Neural cell (in vitro differentiated cells): ENCODE results near the gene ARPC5L.

ENCODE experiments used
- CTCF ChIP-seq: fragments of 450-650 bp; IDR thresholded peaks from 2 replicates; pipeline ENCODE4 v1.5.1; 2014; ENCODE audit warnings: antibody characterized with exemption, mild to moderate bottlenecking, moderate library complexity; ENCODE audit not compliant: poor library complexity, severe bottlenecking
- POLR2AphosphoS5 ChIP-seq: IDR thresholded peaks from 2 replicates; pipeline ENCODE4 v1.6.1; 2012
- RAD21 ChIP-seq: fragments of 450-650 bp; conservative IDR thresholded peaks from 2 replicates; pipeline ENCODE4 v1.6.1; 2014; ENCODE audit warnings: antibody characterized with exemption, mild to moderate bottlenecking, moderate library complexity
- TAF1 ChIP-seq: IDR thresholded peaks from 2 replicates; pipeline ENCODE4 v1.6.1; 2012; ENCODE audit warnings: low read depth

DNA sequence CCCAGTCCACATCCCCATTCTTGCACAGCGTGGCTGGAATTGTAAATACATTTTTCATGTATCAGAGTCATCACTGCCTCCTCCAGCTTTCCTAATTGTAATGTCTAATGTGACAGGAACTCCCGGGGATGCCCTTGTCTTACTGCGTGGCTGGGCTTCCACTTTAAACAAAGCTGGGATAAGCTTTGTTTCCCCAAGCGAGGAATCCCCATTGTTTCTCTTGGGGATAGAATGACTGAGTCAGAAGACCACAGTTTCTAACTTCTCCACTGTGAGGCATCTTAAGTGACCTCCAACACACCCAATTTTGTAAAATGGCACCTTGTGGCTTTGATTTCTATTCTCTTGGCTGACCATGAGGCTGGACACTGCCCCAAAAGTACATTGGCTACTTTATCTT lies 22.4 kb downstream of the ARPC5L start:
- no peak for TF ChIP-seq CTCF
- no peak for TF ChIP-seq TAF1
- no peak for TF ChIP-seq RAD21
- no peak for TF ChIP-seq POLR2AphosphoS5
